CD14-positive monocyte (primary cell): ENCODE results near the gene F2R. TPM values are rescaled to one million over a fixed set of nuclear protein-coding genes. Genes with fewer than 3 reads are reported as not detected.

Source experiments
- DNase-seq, 3 donors: peaks; one replicate each; pipeline ENCODE4 v3.0.0-alpha.2; 2011 to 2022
- H2AFZ ChIP-seq: 2 replicates; pipeline ENCODE4 v1.6.0; 2012; ENCODE audit warnings: mild to moderate bottlenecking, low read depth, low read length, inconsistent platforms; ENCODE audit not compliant: insufficient read depth, poor library complexity, severe bottlenecking
- H3K27ac ChIP-seq, 2 donors: 1 replicate in 1 of 2; 2 replicates in 1 of 2; pipeline ENCODE4 v1.5.1; 2012 to 2013; ENCODE audit warnings: low read length in 2 of 2, control low read depth in 1 of 2, inconsistent platforms in 1 of 2, low read depth in 1 of 2, mild to moderate bottlenecking in 1 of 2
- H3K27me3 ChIP-seq, 2 donors: one replicate each; pipeline versions ENCODE4 v1.6.0 to v1.6.1; 2011 to 2013; ENCODE audit warnings: low read length in 2 of 2; ENCODE audit not compliant: control insufficient read depth in 2 of 2, insufficient read depth in 2 of 2
- H3K36me3 ChIP-seq, 2 donors: replicated peaks in 1 of 2; 1 replicate in 1 of 2; 2 replicates in 1 of 2; pipeline versions ENCODE4 v1.5.1 to v1.6.1; 2012 to 2013; ENCODE audit warnings: low read length in 2 of 2, control low read depth in 1 of 2, inconsistent platforms in 1 of 2, mild to moderate bottlenecking in 1 of 2; ENCODE audit not compliant: insufficient read depth in 2 of 2, control insufficient read depth in 1 of 2
- H3K4me1 ChIP-seq, 2 donors: 1 replicate in 1 of 2; 2 replicates in 1 of 2; pipeline versions ENCODE4 v1.5.1 to v1.6.1; 2012 to 2013; ENCODE audit warnings: low read length in 2 of 2, control low read depth in 1 of 2, inconsistent platforms in 1 of 2, mild to moderate bottlenecking in 1 of 2, moderate library complexity in 1 of 2; ENCODE audit not compliant: insufficient read depth in 2 of 2, control insufficient read depth in 1 of 2
- H3K4me2 ChIP-seq: replicated peaks from 2 replicates; pipeline ENCODE3; 2012; ENCODE audit warnings: low read length, moderate library complexity, mild to moderate bottlenecking; ENCODE audit not compliant: poor library complexity, severe bottlenecking; ENCODE audit errors: extremely low read depth
- H3K4me3 ChIP-seq, 3 experiments: fragments of 200-600 bp in 1 of 3; sonication (generic) in 1 of 3; replicated peaks in 1 of 3; 1 replicate in 2 of 3; 2 replicates in 1 of 3; pipeline ENCODE4 v1.5.1; 2011 to 2013; ENCODE audit warnings: low read length in 3 of 3, mild to moderate bottlenecking in 3 of 3, control low read depth in 2 of 3, low read depth in 2 of 3, inconsistent platforms in 1 of 3, moderate library complexity in 1 of 3
- H3K79me2 ChIP-seq: 2 replicates; pipeline ENCODE4 v1.6.0; 2012; ENCODE audit warnings: mild to moderate bottlenecking, control low read depth, inconsistent platforms, low read length, moderate library complexity; ENCODE audit not compliant: insufficient read depth
- H3K9ac ChIP-seq: 2 replicates; pipeline ENCODE4 v1.6.0; 2017; ENCODE audit warnings: low read length, mild to moderate bottlenecking; ENCODE audit not compliant: insufficient read depth, poor library complexity, severe bottlenecking
- H3K9me3 ChIP-seq, 2 donors: replicated peaks in 1 of 2; 1 replicate in 1 of 2; 2 replicates in 1 of 2; pipeline versions ENCODE4 v1.5.1 to v1.6.1; 2012 to 2013; ENCODE audit warnings: low read length in 2 of 2, control low read depth in 1 of 2; ENCODE audit not compliant: control insufficient read depth in 1 of 2, insufficient read depth in 1 of 2
- H4K20me1 ChIP-seq: 2 replicates; pipeline ENCODE4 v1.6.0; 2012; ENCODE audit warnings: mild to moderate bottlenecking, low read length, control low read depth, moderate library complexity; ENCODE audit not compliant: insufficient read depth
- H3K27ac Mint-ChIP-seq, 7 donors: one replicate each; pipeline ENCODE4 v1.8.0; 2020; ENCODE audit warnings: mild to moderate bottlenecking in 7 of 7, mixed read lengths in 7 of 7, moderate library complexity in 6 of 7, inconsistent platforms in 2 of 7
- H3K27me3 Mint-ChIP-seq, 3 donors: one replicate each; pipeline ENCODE4 v1.8.0; 2021 to 2022; ENCODE audit warnings: low read depth in 3 of 3, mild to moderate bottlenecking in 3 of 3, mixed read lengths in 3 of 3, moderate library complexity in 3 of 3, inconsistent platforms in 1 of 3
- H3K36me3 Mint-ChIP-seq, 2 donors: one replicate each; pipeline ENCODE4 v1.8.0; 2020; ENCODE audit warnings: mixed read lengths in 2 of 2, inconsistent platforms in 1 of 2, mild to moderate bottlenecking in 1 of 2
- H3K4me1 Mint-ChIP-seq: one replicate; pipeline ENCODE4 v1.8.0; 2020; ENCODE audit warnings: mild to moderate bottlenecking, mixed read lengths
- H3K4me3 Mint-ChIP-seq, 2 donors: one replicate each; pipeline ENCODE4 v1.8.0; 2020; ENCODE audit warnings: mild to moderate bottlenecking in 2 of 2, mixed read lengths in 2 of 2, moderate library complexity in 1 of 2
- H3K9me3 Mint-ChIP-seq, 7 donors: one replicate each; pipeline ENCODE4 v1.8.0; 2020 to 2022; ENCODE audit warnings: mixed read lengths in 7 of 7, mild to moderate bottlenecking in 6 of 7, moderate library complexity in 6 of 7, inconsistent platforms in 2 of 7
- WGBS: methylation state at CpG from one replicate; pipeline ENCODE4 v1.1.5; 2013; ENCODE audit warnings: missing lambda C conversion rate; ENCODE audit not compliant: insufficient coverage; 5-methylcytosine and 5-hydroxymethylcytosine counted together
- intact Hi-C, 2 donors: fragments of 100-400 bp; cut with micrococcal nuclease; formaldehyde crosslinking; loops; one replicate each; pipeline versions ENCODE4 v1.15.0 to v1.15.1; 2023
- polyA plus RNA-seq, 3 donors: library from polyadenylated mRNA; depleted of rRNA in 1 of 3; unstranded in 2 of 3; stranded (reverse) in 1 of 3; fragments of 300-500 nt in 2 of 3; fragments of >200 nt in 1 of 3; fragmentation: Illumina TruSeq in 2 of 3; gene quantifications; 1 replicate in 2 of 3; 2 replicates in 1 of 3; pipeline ENCODE4 v1.2.3, GENCODE V29; 2012 to 2021
- TF ChIP-seq, protein P1 (sequence below): fragments of 200-600 bp; IDR thresholded peaks from one replicate; pipeline ENCODE4 v1.8.0; 2022; ENCODE audit warnings: antibody characterized with exemption, mild to moderate bottlenecking

The F2R gene
- polyA plus RNA-seq, 3 donors, result 0.09 to 0.33 (median 0.22) TPM

DNA sequence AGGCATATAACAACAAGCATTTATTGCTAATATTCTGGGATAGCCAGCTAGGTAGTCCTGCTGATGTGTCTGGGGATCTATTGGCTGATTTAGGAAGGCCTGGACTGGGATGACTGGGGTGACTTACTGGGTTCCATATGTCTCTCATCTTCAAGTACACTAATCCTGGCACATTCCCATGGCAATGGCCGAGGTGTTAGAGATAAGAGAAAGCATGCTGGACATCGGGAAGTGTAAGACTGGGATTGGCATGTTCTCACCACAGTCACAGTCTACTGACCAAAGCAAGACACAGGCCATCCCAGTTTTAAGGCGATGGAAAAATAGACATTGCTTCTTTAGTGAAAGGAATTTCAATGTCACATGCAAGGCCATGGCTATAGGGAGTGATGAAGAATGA, 29.7 kb downstream of the F2R start:
- no peak for DNase-seq
- H3K4me2 ChIP-seq, result no peak overlapping the region
- H4K20me1 ChIP-seq, result no peaks in the 10 kb centered on the region
- H3K79me2 ChIP-seq, result no peaks in the 10 kb centered on the region
- WGBS, result no CpG with 5 or more reads among the region's 3 CpGs
- H3K4me3 Mint-ChIP-seq, result no peak overlapping the region
- no peak overlapping the region for H3K4me3 ChIP-seq
- intact Hi-C loops, result no loop called here
- H3K9me3 Mint-ChIP-seq, result peaks cover 0 to 4% (median 0%) of the 10 kb centered on the region in 7 donors
- no peaks in the 10 kb centered on the region for H3K36me3 Mint-ChIP-seq
- H3K4me1 ChIP-seq, result no peaks in the 10 kb centered on the region
- H3K36me3 ChIP-seq, result no peaks in the 10 kb centered on the region
- H3K27me3 Mint-ChIP-seq, result peaks cover 1 to 3% (median 3%) of the 10 kb centered on the region in 3 donors
- no peak overlapping the region for H3K9ac ChIP-seq
- TF ChIP-seq, protein P1, sequence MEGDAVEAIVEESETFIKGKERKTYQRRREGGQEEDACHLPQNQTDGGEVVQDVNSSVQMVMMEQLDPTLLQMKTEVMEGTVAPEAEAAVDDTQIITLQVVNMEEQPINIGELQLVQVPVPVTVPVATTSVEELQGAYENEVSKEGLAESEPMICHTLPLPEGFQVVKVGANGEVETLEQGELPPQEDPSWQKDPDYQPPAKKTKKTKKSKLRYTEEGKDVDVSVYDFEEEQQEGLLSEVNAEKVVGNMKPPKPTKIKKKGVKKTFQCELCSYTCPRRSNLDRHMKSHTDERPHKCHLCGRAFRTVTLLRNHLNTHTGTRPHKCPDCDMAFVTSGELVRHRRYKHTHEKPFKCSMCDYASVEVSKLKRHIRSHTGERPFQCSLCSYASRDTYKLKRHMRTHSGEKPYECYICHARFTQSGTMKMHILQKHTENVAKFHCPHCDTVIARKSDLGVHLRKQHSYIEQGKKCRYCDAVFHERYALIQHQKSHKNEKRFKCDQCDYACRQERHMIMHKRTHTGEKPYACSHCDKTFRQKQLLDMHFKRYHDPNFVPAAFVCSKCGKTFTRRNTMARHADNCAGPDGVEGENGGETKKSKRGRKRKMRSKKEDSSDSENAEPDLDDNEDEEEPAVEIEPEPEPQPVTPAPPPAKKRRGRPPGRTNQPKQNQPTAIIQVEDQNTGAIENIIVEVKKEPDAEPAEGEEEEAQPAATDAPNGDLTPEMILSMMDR, result no peak
- no peak overlapping the region for H3K27ac ChIP-seq
- no peaks in the 10 kb centered on the region for H3K27me3 ChIP-seq
- no peak overlapping the region for H2AFZ ChIP-seq
- H3K4me1 Mint-ChIP-seq, result peaks cover 9% of the 10 kb centered on the region
- no peaks in the 10 kb centered on the region for H3K9me3 ChIP-seq
- no peak overlapping the region for H3K27ac Mint-ChIP-seq

- TF ChIP-seq, protein P1, result no peak
- no peaks in the 10 kb centered on the region for H3K9me3 ChIP-seq
- H3K9me3 Mint-ChIP-seq, result peaks cover 0 to 4% (median 0%) of the 10 kb centered on the region in 7 donors
- H3K4me2 ChIP-seq, result no peak overlapping the region
- H3K36me3 Mint-ChIP-seq, result no peaks in the 10 kb centered on the region
- peaks cover 9% of the 10 kb centered on the region for H3K4me1 Mint-ChIP-seq
- no peak overlapping the region for H3K4me3 Mint-ChIP-seq
- H3K9ac ChIP-seq, result no peak overlapping the region
- WGBS, result no CpG with 5 or more reads among the region's 2 CpGs
- intact Hi-C loops, result no loop called here
- no peaks in the 10 kb centered on the region for H3K4me1 ChIP-seq
- H3K27ac ChIP-seq, result no peak overlapping the region
- H3K79me2 ChIP-seq, result no peaks in the 10 kb centered on the region
- H3K27me3 ChIP-seq, result no peaks in the 10 kb centered on the region
- no peaks in the 10 kb centered on the region for H3K36me3 ChIP-seq
- H3K4me3 ChIP-seq, result no peak overlapping the region
- no peak overlapping the region for H2AFZ ChIP-seq
- peaks cover 1 to 3% (median 3%) of the 10 kb centered on the region in 3 donors for H3K27me3 Mint-ChIP-seq
- no peak for DNase-seq
- no peak overlapping the region for H3K27ac Mint-ChIP-seq
- H4K20me1 ChIP-seq, result no peaks in the 10 kb centered on the region
Observed at GRCh38 chr5:76746677-76747076, 30.8 kb downstream of the F2R start.
